Measurements from ENCODE around the gene SAMD4A.

SAMD4A gene

GRCh38 chr14:54658836-54659235 lies 91.9 kb downstream of the SAMD4A start:
- H3K27ac ChIP-seq = no peak overlapping the region
- TF ChIP-seq ZFX (IDR thresholded peaks at IDR 0.05) = no peak
- TF ChIP-seq CTCF (conservative IDR thresholded peaks at IDR 0.05) = no peak

- TF ChIP-seq CTCF (conservative IDR thresholded peaks at IDR 0.05) (no peak), ZFX (IDR thresholded peaks at IDR 0.05) (no peak)
- H3K27ac ChIP-seq = no peak overlapping the region
These were observed 92.4 kb downstream of the SAMD4A start for GRCh38 chr14:54659365-54659764.

GRCh38 chr14:54660604-54661111 lies 93.7 kb downstream of the SAMD4A start:
- no peak overlapping the region for H3K27ac ChIP-seq
- TF ChIP-seq ZFX (IDR thresholded peaks at IDR 0.05) (no peak), CTCF (conservative IDR thresholded peaks at IDR 0.05) (no peak)

GRCh38 chr14:54662491-54663133 lies 95.7 kb downstream of the SAMD4A start:
- H3K27ac ChIP-seq = no peak overlapping the region
- no peak for TF ChIP-seq CTCF (conservative IDR thresholded peaks at IDR 0.05)
- TF ChIP-seq ZFX (IDR thresholded peaks at IDR 0.05) = no peak

- TF ChIP-seq CTCF (conservative IDR thresholded peaks at IDR 0.05) (no peak), ZFX (IDR thresholded peaks at IDR 0.05) (no peak)
- H3K27ac ChIP-seq = no peak overlapping the region
These were observed 98.0 kb downstream of the SAMD4A start for GRCh38 chr14:54664961-54665360.

GRCh38 chr14:54665946-54666345 lies 99.0 kb downstream of the SAMD4A start:
- no peak overlapping the region for H3K27ac ChIP-seq
- TF ChIP-seq ZFX (IDR thresholded peaks at IDR 0.05) = no peak
- TF ChIP-seq CTCF (conservative IDR thresholded peaks at IDR 0.05) = no peak

GRCh38 chr14:54667026-54667744 lies 100.3 kb downstream of the SAMD4A start:
- H3K27ac ChIP-seq = no peak overlapping the region
- no peak for TF ChIP-seq CTCF (conservative IDR thresholded peaks at IDR 0.05)

All from C4-2B (cell line).